Brain pericyte (primary cell): Measurements from ENCODE around the gene EPHA4.

Experiments
- DNase-seq: peaks from one replicate; pipeline ENCODE4 v3.0.0-alpha.2; 2012; ENCODE audit warnings: low read depth, low spot score

The EPHA4 gene

GRCh38 chr2:221571551-221572218, 419 bp downstream of the EPHA4 start:
- DNase-seq: no peak

- no peak for DNase-seq
These were observed 1.0 kb downstream of the EPHA4 start for GRCh38 chr2:221571025-221571550.

GRCh38 chr2:221570321-221570935, 1.7 kb downstream of the EPHA4 start:
- no peak for DNase-seq

GRCh38 chr2:221569871-221570270, 2.2 kb downstream of the EPHA4 start:
- no peak for DNase-seq

GRCh38 chr2:221569425-221569845, 2.7 kb downstream of the EPHA4 start:
- no peak for DNase-seq

- DNase-seq: no peak
These were observed 3.8 kb downstream of the EPHA4 start for GRCh38 chr2:221568299-221568698.

GRCh38 chr2:221567809-221568208, 4.3 kb downstream of the EPHA4 start:
- no peak for DNase-seq

- no peak for DNase-seq
These were observed 4.8 kb downstream of the EPHA4 start for GRCh38 chr2:221567231-221567760.

GRCh38 chr2:221563270-221563985, 8.7 kb downstream of the EPHA4 start:
- DNase-seq: no peak

GRCh38 chr2:221562226-221562625, 9.9 kb downstream of the EPHA4 start:
- no peak for DNase-seq

GRCh38 chr2:221561770-221562169, 10.3 kb downstream of the EPHA4 start:
- DNase-seq: no peak

GRCh38 chr2:221559991-221560390, 12.1 kb downstream of the EPHA4 start:
- no peak for DNase-seq

GRCh38 chr2:221558107-221558506, 14.0 kb downstream of the EPHA4 start:
- no peak for DNase-seq

- DNase-seq: no peak
These were observed 16.6 kb downstream of the EPHA4 start for GRCh38 chr2:221555494-221555846.

- no peak for DNase-seq
These were observed 17.2 kb downstream of the EPHA4 start for GRCh38 chr2:221554769-221555493.

- DNase-seq: no peak
These were observed 18.8 kb downstream of the EPHA4 start for GRCh38 chr2:221553333-221553732.

GRCh38 chr2:221552291-221552690, 19.8 kb downstream of the EPHA4 start:
- no peak for DNase-seq

- no peak for DNase-seq
These were observed 20.2 kb downstream of the EPHA4 start for GRCh38 chr2:221551864-221552263.

- DNase-seq: no peak
These were observed 23.0 kb downstream of the EPHA4 start for GRCh38 chr2:221549143-221549542.

- no peak for DNase-seq
These were observed 25.4 kb downstream of the EPHA4 start for GRCh38 chr2:221546505-221547225.

- DNase-seq: no peak
These were observed 30.9 kb downstream of the EPHA4 start for GRCh38 chr2:221541131-221541735.
